SK-N-SH treated with all-trans-retinoic acid at 6 μM for 48 hours (cell line): ENCODE results near the gene RNF213.

Experiments used
- ATAC-seq: fragments of 200-7000 bp; cut with Tn5 transposase; 3 replicates; pipeline ENCODE4 v1.9.1; 2020; ENCODE audit warnings: mild to moderate bottlenecking, moderate library complexity
- ARNTL ChIP-seq: fragments of 450-650 bp; formaldehyde crosslinking; IDR thresholded peaks from 2 replicates; pipeline ENCODE4 v1.5.0; 2020; ENCODE audit warnings: low read depth, mild to moderate bottlenecking, moderate library complexity, borderline replicate concordance
- BACH2 ChIP-seq: fragments of 250-450 bp; sonication (Bioruptor Pico); IDR thresholded peaks from 2 replicates; pipeline ENCODE4 v1.9.0; 2021; ENCODE audit warnings: mild to moderate bottlenecking, borderline replicate concordance
- CREB5 ChIP-seq: fragments of 250-450 bp; sonication (Bioruptor Pico); IDR thresholded peaks from 2 replicates; pipeline ENCODE4 v1.5.1; 2020; ENCODE audit warnings: low read depth, mild to moderate bottlenecking, moderate library complexity
- CSDC2 ChIP-seq: fragments of 250-450 bp; sonication (Bioruptor Pico); IDR thresholded peaks from 2 replicates; pipeline ENCODE4 v1.5.0; 2020; ENCODE audit warnings: mild to moderate bottlenecking, moderate library complexity
- CSRNP3 ChIP-seq: fragments of 250-450 bp; sonication (Bioruptor Pico); IDR thresholded peaks from 2 replicates; pipeline ENCODE4 v1.5.1; 2021; ENCODE audit warnings: mild to moderate bottlenecking, moderate library complexity
- ESRRG ChIP-seq: fragments of 250-450 bp; sonication (Bioruptor Pico); IDR thresholded peaks from 2 replicates; pipeline ENCODE4 v1.6.1; 2021; ENCODE audit warnings: mild to moderate bottlenecking
- GLIS3 ChIP-seq: fragments of 250-450 bp; sonication (Bioruptor Pico); IDR thresholded peaks from 2 replicates; pipeline ENCODE4 v1.5.0; 2020; ENCODE audit warnings: mild to moderate bottlenecking, moderate library complexity
- ISL1 ChIP-seq: fragments of 250-450 bp; sonication (Bioruptor Pico); IDR thresholded peaks from 2 replicates; pipeline ENCODE4 v2.1.2; 2022; ENCODE audit warnings: mild to moderate bottlenecking, moderate library complexity
- PATZ1 ChIP-seq: fragments of 250-450 bp; sonication (Bioruptor Pico); IDR thresholded peaks from 2 replicates; pipeline ENCODE4 v1.8.0; 2020; ENCODE audit warnings: mild to moderate bottlenecking, moderate library complexity, borderline replicate concordance
- PPARA ChIP-seq: fragments of 250-450 bp; sonication (Bioruptor Pico); IDR thresholded peaks from 2 replicates; pipeline ENCODE4 v1.5.0; 2020; ENCODE audit warnings: mild to moderate bottlenecking, borderline replicate concordance
- RARB ChIP-seq: fragments of 250-450 bp; sonication (Bioruptor Pico); IDR thresholded peaks from 2 replicates; pipeline ENCODE4 v1.8.0; 2021; ENCODE audit warnings: mild to moderate bottlenecking, moderate library complexity
- SNAI2 ChIP-seq: fragments of 250-450 bp; sonication (Bioruptor Pico); IDR thresholded peaks from 2 replicates; pipeline ENCODE4 v1.5.0; 2020; ENCODE audit warnings: mild to moderate bottlenecking, moderate library complexity
- TCF4 ChIP-seq: fragments of 250-450 bp; sonication (Bioruptor Pico); IDR thresholded peaks from 2 replicates; pipeline ENCODE4 v1.8.0; 2021; ENCODE audit warnings: mild to moderate bottlenecking, moderate library complexity, borderline replicate concordance
- TSHZ2 ChIP-seq: fragments of 250-450 bp; sonication (Bioruptor Pico); IDR thresholded peaks from 2 replicates; pipeline ENCODE4 v1.5.0; 2020; ENCODE audit warnings: mild to moderate bottlenecking, moderate library complexity
- ZC3H10 ChIP-seq: fragments of 250-450 bp; sonication (Bioruptor Pico); IDR thresholded peaks from 2 replicates; pipeline ENCODE4 v1.5.1; 2021; ENCODE audit warnings: mild to moderate bottlenecking, moderate library complexity
- ZFP3 ChIP-seq: fragments of 250-450 bp; sonication (Bioruptor Pico); IDR thresholded peaks from 2 replicates; pipeline ENCODE4 v1.5.0; 2020; ENCODE audit warnings: mild to moderate bottlenecking, moderate library complexity
- ZFP30 ChIP-seq: fragments of 450-650 bp; formaldehyde crosslinking; IDR thresholded peaks from 2 replicates; pipeline ENCODE4 v1.5.0; 2022; ENCODE audit warnings: mild to moderate bottlenecking, moderate library complexity
- ZNF565 ChIP-seq: fragments of 450-650 bp; formaldehyde crosslinking; conservative IDR thresholded peaks from 2 replicates; pipeline ENCODE4 v1.5.0; 2020; ENCODE audit warnings: low read depth, mild to moderate bottlenecking, moderate library complexity
- ZNF70 ChIP-seq: fragments of 450-650 bp; formaldehyde crosslinking; IDR thresholded peaks from 2 replicates; pipeline ENCODE4 v1.5.0; 2020; ENCODE audit warnings: mild to moderate bottlenecking, moderate library complexity
- ZNF8 ChIP-seq: fragments of 450-650 bp; formaldehyde crosslinking; IDR thresholded peaks from 2 replicates; pipeline ENCODE4 v1.5.0; 2020; ENCODE audit warnings: mild to moderate bottlenecking, moderate library complexity

Gene RNF213

GRCh38 chr17:80445007-80445725 is 184.5 kb downstream of the RNF213 start:
- no peak for ATAC-seq
- TF ChIP-seq CREB5 (no peak), ZNF70 (no peak), ZNF8 (no peak), TCF4 (no peak), ZNF565 (no peak), PATZ1 (no peak), ESRRG (CRISPR knock-in tag) (no peak), ARNTL (CRISPR knock-in tag) (no peak), ZC3H10 (CRISPR knock-in tag) (no peak), CSRNP3 (CRISPR knock-in tag) (no peak)

- TF ChIP-seq ISL1 (CRISPR knock-in tag) (no peak), RARB (CRISPR knock-in tag) (no peak), BACH2 (CRISPR knock-in tag) (no peak), CSRNP3 (CRISPR knock-in tag) (no peak), ZNF70 (no peak), CSDC2 (CRISPR knock-in tag) (no peak), TCF4 (no peak), PATZ1 (no peak), GLIS3 (CRISPR knock-in tag) (no peak), TSHZ2 (CRISPR knock-in tag) (no peak), PPARA (CRISPR knock-in tag) (no peak), ZC3H10 (CRISPR knock-in tag) (no peak), CREB5 (no peak), ARNTL (CRISPR knock-in tag) (no peak), SNAI2 (no peak), ZFP30 (CRISPR knock-in tag) (no peak), ZFP3 (CRISPR knock-in tag) (no peak)
- no peak for ATAC-seq
Measured at GRCh38 chr17:80445726-80446110, 185.1 kb downstream of the RNF213 start.
